Body of pancreas (tissue), 4 donors: ENCODE measurements around the gene NFIA.

Experiments used
- POLR2A ChIP-seq, 3 donors: fragments of 450-650 bp; IDR thresholded peaks; one replicate each; pipeline ENCODE4 v1.6.1; 2016; ENCODE audit warnings: antibody characterized with exemption in 3 of 3, mild to moderate bottlenecking in 2 of 3
- TF ChIP-seq, protein P1 (sequence below), 7 experiments: fragments of 450-650 bp in 4 of 7; fragments of 200-600 bp in 3 of 7; sonication (generic) in 3 of 7; IDR thresholded peaks; one replicate each; pipeline ENCODE4 v1.5.1; 2016 to 2019; ENCODE audit warnings: antibody characterized with exemption in 7 of 7

DNA sequence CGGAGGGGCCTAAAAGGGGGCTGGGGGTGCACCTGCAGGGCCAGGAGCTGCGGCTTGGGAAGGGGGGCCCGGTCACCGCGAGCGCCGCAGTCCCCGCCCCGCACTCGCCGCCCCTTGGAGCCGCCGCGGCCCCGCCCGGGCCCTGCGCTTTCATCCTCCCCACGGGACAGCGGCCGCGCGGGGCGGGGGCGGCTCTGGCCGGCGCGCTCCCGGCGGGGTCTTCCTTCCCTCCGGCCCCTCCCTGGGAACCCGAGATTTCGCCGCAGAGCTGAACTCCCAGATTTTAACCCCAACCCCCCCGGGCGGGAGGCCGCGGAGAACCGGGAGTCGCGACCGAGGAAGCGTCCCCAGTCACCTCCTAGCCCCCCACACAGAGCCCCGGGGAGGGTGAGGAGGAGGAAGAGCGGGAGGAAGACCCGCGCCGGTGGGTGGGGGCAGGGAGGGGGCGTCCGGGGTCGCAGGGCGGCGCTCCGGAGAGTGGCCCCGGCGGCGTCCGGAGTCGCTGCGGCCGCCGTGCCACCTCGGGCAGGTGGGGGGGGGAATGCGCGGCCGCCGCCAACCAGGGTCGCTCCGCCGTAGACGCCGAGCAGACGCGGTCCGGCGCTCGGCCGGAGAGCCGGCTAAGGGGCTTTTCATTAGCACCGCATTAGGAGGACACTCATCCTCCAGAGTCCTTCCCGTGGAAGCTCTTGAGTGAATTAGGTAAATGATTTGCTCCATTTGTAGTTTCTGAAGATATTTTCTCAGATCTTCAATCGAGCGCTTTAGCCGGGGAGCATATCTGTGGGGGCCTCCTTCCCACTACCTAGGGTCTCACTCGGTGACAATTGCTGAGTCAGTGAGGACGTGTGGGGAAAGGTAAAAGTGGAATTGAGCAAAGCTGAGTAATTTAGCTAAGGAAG is 31.6 kb upstream of the NFIA start:
- TF ChIP-seq, protein P1, sequence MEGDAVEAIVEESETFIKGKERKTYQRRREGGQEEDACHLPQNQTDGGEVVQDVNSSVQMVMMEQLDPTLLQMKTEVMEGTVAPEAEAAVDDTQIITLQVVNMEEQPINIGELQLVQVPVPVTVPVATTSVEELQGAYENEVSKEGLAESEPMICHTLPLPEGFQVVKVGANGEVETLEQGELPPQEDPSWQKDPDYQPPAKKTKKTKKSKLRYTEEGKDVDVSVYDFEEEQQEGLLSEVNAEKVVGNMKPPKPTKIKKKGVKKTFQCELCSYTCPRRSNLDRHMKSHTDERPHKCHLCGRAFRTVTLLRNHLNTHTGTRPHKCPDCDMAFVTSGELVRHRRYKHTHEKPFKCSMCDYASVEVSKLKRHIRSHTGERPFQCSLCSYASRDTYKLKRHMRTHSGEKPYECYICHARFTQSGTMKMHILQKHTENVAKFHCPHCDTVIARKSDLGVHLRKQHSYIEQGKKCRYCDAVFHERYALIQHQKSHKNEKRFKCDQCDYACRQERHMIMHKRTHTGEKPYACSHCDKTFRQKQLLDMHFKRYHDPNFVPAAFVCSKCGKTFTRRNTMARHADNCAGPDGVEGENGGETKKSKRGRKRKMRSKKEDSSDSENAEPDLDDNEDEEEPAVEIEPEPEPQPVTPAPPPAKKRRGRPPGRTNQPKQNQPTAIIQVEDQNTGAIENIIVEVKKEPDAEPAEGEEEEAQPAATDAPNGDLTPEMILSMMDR (IDR thresholded peaks at IDR 0.05) = no peak
- peak in 1 of 3 donors; percentile 1 for TF ChIP-seq POLR2A (IDR thresholded peaks at IDR 0.05)
